ENCODE data around the gene CACNA2D2.

CACNA2D2 gene

GRCh38 chr3:50405249-50405648, 98.2 kb downstream of the CACNA2D2 start:
- Histone ChIP-seq H4K20me1 (ENCODE audit: insufficient read depth, low read length, poor library complexity, severe bottlenecking) (no peaks in the 10 kb centered on the region), H3K9me2 (replicated peaks; ENCODE audit: low read depth, low read length) (no peaks in the 10 kb centered on the region), H3K9ac (ENCODE audit: low read depth, low read length, poor library complexity, severe bottlenecking) (no peak overlapping the region), H3K9me3 (ENCODE audit: insufficient read depth, low read depth, low read length) (no peaks in the 10 kb centered on the region), H3K4me3 (ENCODE audit: low read length, poor library complexity, severe bottlenecking) (no peak overlapping the region), H2AFZ (ENCODE audit: low read length) (no peak overlapping the region), H3K27me3 (ENCODE audit: insufficient read depth, low read length, poor library complexity, severe bottlenecking) (no peaks in the 10 kb centered on the region), H3K79me2 (ENCODE audit: insufficient read depth, low read length) (no peaks in the 10 kb centered on the region), H3K36me3 (ENCODE audit: insufficient read depth, low read length) (no peaks in the 10 kb centered on the region), H3F3A (ENCODE audit: low read depth) (no peaks in the 10 kb centered on the region), H3K4me1 (ENCODE audit: insufficient read depth, low read length, poor library complexity, severe bottlenecking) (no peaks in the 10 kb centered on the region), H3K4me2 (ENCODE audit: low read depth, low read length, poor library complexity, severe bottlenecking) (no peak overlapping the region)
- TF ChIP-seq EZH2phosphoT487 (IDR thresholded peaks at IDR 0.05; ENCODE audit: borderline replicate concordance) = no peak
- TF ChIP-seq, protein P1, sequence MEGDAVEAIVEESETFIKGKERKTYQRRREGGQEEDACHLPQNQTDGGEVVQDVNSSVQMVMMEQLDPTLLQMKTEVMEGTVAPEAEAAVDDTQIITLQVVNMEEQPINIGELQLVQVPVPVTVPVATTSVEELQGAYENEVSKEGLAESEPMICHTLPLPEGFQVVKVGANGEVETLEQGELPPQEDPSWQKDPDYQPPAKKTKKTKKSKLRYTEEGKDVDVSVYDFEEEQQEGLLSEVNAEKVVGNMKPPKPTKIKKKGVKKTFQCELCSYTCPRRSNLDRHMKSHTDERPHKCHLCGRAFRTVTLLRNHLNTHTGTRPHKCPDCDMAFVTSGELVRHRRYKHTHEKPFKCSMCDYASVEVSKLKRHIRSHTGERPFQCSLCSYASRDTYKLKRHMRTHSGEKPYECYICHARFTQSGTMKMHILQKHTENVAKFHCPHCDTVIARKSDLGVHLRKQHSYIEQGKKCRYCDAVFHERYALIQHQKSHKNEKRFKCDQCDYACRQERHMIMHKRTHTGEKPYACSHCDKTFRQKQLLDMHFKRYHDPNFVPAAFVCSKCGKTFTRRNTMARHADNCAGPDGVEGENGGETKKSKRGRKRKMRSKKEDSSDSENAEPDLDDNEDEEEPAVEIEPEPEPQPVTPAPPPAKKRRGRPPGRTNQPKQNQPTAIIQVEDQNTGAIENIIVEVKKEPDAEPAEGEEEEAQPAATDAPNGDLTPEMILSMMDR (conservative IDR thresholded peaks at IDR 0.05; ENCODE audit: low read length) = no peak

DNA sequence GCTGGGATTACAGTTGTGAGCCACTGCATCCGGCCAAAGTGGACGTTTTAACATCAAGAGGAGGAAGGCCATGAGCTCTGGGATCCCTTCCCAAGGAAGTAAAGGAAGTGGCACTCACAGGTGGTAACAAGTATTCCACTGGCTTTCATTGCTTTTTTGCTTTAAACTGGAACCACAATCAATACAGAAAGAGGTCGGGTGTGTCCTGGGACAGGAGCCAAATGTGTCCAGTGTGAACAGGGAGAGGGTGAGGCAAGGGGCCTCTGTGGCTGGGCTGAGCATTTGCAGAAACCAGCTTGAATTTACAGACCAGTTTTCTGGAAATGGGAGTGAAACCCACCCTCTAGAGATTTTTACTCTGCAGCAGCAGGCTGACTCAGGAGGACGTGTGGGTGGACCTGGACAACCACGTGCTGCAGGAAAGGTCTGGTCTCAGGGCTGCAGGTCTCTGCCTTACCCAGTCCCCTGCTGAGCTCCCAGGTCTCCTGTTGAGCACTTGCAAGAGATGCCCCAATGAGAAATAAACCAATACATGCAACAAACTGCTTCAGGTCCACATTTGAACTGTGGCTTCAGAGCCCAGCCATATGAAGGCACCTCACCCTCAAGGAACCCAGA, 101.3 kb downstream of the CACNA2D2 start:
- Histone ChIP-seq H3K79me2 (ENCODE audit: insufficient read depth, low read length) (no peaks in the 10 kb centered on the region), H3F3A (ENCODE audit: low read depth) (no peaks in the 10 kb centered on the region), H2AFZ (ENCODE audit: low read length) (no peak overlapping the region), H3K9ac (ENCODE audit: low read depth, low read length, poor library complexity, severe bottlenecking) (no peak overlapping the region), H3K4me3 (ENCODE audit: low read length, poor library complexity, severe bottlenecking) (no peak overlapping the region), H3K4me1 (ENCODE audit: insufficient read depth, low read length, poor library complexity, severe bottlenecking) (peaks cover 4% of the 10 kb centered on the region), H3K36me3 (ENCODE audit: insufficient read depth, low read length) (no peaks in the 10 kb centered on the region), H4K20me1 (ENCODE audit: insufficient read depth, low read length, poor library complexity, severe bottlenecking) (no peaks in the 10 kb centered on the region), H3K9me2 (replicated peaks; ENCODE audit: low read depth, low read length) (no peaks in the 10 kb centered on the region), H3K9me3 (ENCODE audit: insufficient read depth, low read depth, low read length) (no peaks in the 10 kb centered on the region), H3K4me2 (ENCODE audit: low read depth, low read length, poor library complexity, severe bottlenecking) (no peak overlapping the region), H3K27me3 (ENCODE audit: insufficient read depth, low read length, poor library complexity, severe bottlenecking) (no peaks in the 10 kb centered on the region)
- TF ChIP-seq, protein P1 (conservative IDR thresholded peaks at IDR 0.05; ENCODE audit: low read length) = no peak
- no peak for TF ChIP-seq EZH2phosphoT487 (IDR thresholded peaks at IDR 0.05; ENCODE audit: borderline replicate concordance)

DNA sequence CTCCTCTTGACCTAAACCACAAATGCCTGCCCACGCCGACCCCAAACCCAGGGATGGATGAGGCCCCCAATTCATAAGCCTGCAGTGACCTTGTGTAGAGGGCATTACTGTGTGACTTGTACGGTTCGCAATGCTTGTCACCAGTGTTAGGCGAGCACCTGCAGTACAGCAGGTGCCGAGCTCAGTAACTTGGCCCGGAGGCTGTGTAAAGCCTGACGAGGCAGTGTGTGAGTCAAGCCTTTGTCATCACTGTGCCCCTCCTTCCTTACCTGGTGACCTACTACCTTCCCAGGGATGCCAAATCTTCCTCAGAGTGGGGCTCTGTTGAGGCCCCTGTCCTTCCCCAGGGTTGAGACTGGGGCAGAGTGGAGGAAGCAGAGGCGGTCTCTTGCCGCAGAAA, 106.9 kb downstream of the CACNA2D2 start:
- H3K9me2 ChIP-seq (replicated peaks; ENCODE audit: low read depth, low read length) = no peaks in the 10 kb centered on the region
- no peaks in the 10 kb centered on the region for H4K20me1 ChIP-seq (ENCODE audit: insufficient read depth, low read length, poor library complexity, severe bottlenecking)
- no peak overlapping the region for H2AFZ ChIP-seq (ENCODE audit: low read length)
- no peaks in the 10 kb centered on the region for H3K27me3 ChIP-seq (ENCODE audit: insufficient read depth, low read length, poor library complexity, severe bottlenecking)
- H3K4me3 ChIP-seq (ENCODE audit: low read length, poor library complexity, severe bottlenecking) = no peak overlapping the region
- H3K4me2 ChIP-seq (ENCODE audit: low read depth, low read length, poor library complexity, severe bottlenecking) = no peak overlapping the region
- H3F3A ChIP-seq (ENCODE audit: low read depth) = no peaks in the 10 kb centered on the region
- peaks cover 17% of the 10 kb centered on the region for H3K4me1 ChIP-seq (ENCODE audit: insufficient read depth, low read length, poor library complexity, severe bottlenecking)
- no peaks in the 10 kb centered on the region for H3K9me3 ChIP-seq (ENCODE audit: insufficient read depth, low read depth, low read length)
- H3K9ac ChIP-seq (ENCODE audit: low read depth, low read length, poor library complexity, severe bottlenecking) = no peak overlapping the region
- H3K79me2 ChIP-seq (ENCODE audit: insufficient read depth, low read length) = no peaks in the 10 kb centered on the region
- TF ChIP-seq, protein P1 (conservative IDR thresholded peaks at IDR 0.05; ENCODE audit: low read length) = no peak
- no peak for TF ChIP-seq EZH2phosphoT487 (IDR thresholded peaks at IDR 0.05; ENCODE audit: borderline replicate concordance)
- no peaks in the 10 kb centered on the region for H3K36me3 ChIP-seq (ENCODE audit: insufficient read depth, low read length)
